GM23338 (cell line): ENCODE data around the gene ZBTB12. TPM values are rescaled to one million over a fixed set of nuclear protein-coding genes. Genes with fewer than 3 reads are reported as not detected.
A peak's percentile ranks its signal among the peaks of the same experiment; 100 is the strongest.

Source experiments
- ATAC-seq: fragments of 200-7000 bp; cut with Tn5 transposase; 3 replicates; pipeline ENCODE4 v1.9.1; 2020
- DNase-seq: peaks from one replicate; pipeline ENCODE4 v3.0.0-alpha.2; 2015; ENCODE audit warnings: low spot score
- H2AFZ ChIP-seq: fragments of 200-600 bp; sonication (generic); 2 replicates; pipeline ENCODE4 v1.8.0; 2016; ENCODE audit warnings: antibody characterized with exemption, mild to moderate bottlenecking, moderate library complexity
- H3F3A ChIP-seq: fragments of 200-600 bp; sonication (generic); replicated peaks from 2 replicates; pipeline ENCODE4 v1.8.0; 2017; ENCODE audit warnings: antibody characterized with exemption, mixed run types, low read depth
- H3K27ac ChIP-seq: fragments of 200-600 bp; sonication (generic); 2 replicates; pipeline ENCODE4 v1.6.1; 2016; ENCODE audit warnings: low read depth
- H3K27me3 ChIP-seq: fragments of 200-600 bp; sonication (generic); 2 replicates; pipeline ENCODE4 v1.8.0; 2016; ENCODE audit warnings: mild to moderate bottlenecking, mixed run types, moderate library complexity; ENCODE audit not compliant: insufficient read depth
- H3K36me3 ChIP-seq: fragments of 200-600 bp; sonication (generic); 2 replicates; pipeline ENCODE4 v1.8.0; 2016; ENCODE audit warnings: mild to moderate bottlenecking; ENCODE audit not compliant: insufficient read depth
- H3K4me1 ChIP-seq: fragments of 200-600 bp; sonication (generic); 2 replicates; pipeline ENCODE4 v1.8.0; 2016; ENCODE audit warnings: mild to moderate bottlenecking, moderate library complexity; ENCODE audit not compliant: insufficient read depth
- H3K4me2 ChIP-seq: fragments of 200-600 bp; sonication (generic); 2 replicates; pipeline ENCODE4 v1.7.1; 2017; ENCODE audit warnings: mixed run types
- H3K4me3 ChIP-seq: fragments of 200-600 bp; sonication (generic); 2 replicates; pipeline ENCODE4 v1.6.1; 2016; ENCODE audit warnings: mixed run types
- H3K79me2 ChIP-seq: fragments of 200-600 bp; sonication (generic); replicated peaks from 2 replicates; pipeline ENCODE4 v1.8.0; 2017; ENCODE audit warnings: mild to moderate bottlenecking; ENCODE audit not compliant: insufficient read depth
- H3K9me2 ChIP-seq: fragments of 200-600 bp; sonication (generic); 2 replicates; pipeline ENCODE4 v1.8.0; 2017; ENCODE audit not compliant: insufficient read depth
- H4K20me1 ChIP-seq: fragments of 200-600 bp; sonication (generic); replicated peaks from 2 replicates; pipeline ENCODE4 v1.8.0; 2017; ENCODE audit warnings: mild to moderate bottlenecking; ENCODE audit not compliant: insufficient read depth
- H3K27ac Mint-ChIP-seq: 2 replicates; pipeline ENCODE4 v1.8.0; 2020; ENCODE audit warnings: inconsistent platforms, mild to moderate bottlenecking, moderate library complexity, mixed read lengths
- H3K27me3 Mint-ChIP-seq: 3 replicates; pipeline ENCODE4 v1.8.0; 2022; ENCODE audit warnings: low read depth, mild to moderate bottlenecking, moderate library complexity, mixed read lengths, inconsistent platforms; ENCODE audit not compliant: insufficient read depth, poor library complexity
- H3K36me3 Mint-ChIP-seq: 3 replicates; pipeline ENCODE4 v1.8.0; 2021; ENCODE audit warnings: low read depth, mild to moderate bottlenecking, inconsistent platforms, moderate library complexity, mixed read lengths
- H3K4me1 Mint-ChIP-seq: 3 replicates; pipeline ENCODE4 v1.8.0; 2020; ENCODE audit warnings: mild to moderate bottlenecking, inconsistent platforms, mixed read lengths
- H3K4me3 Mint-ChIP-seq: 3 replicates; pipeline ENCODE4 v1.8.0; 2021; ENCODE audit warnings: moderate library complexity, mild to moderate bottlenecking, inconsistent platforms, mixed read lengths
- H3K9me3 Mint-ChIP-seq: 3 replicates; pipeline ENCODE4 v1.8.0; 2020; ENCODE audit warnings: moderate library complexity, mild to moderate bottlenecking, inconsistent platforms, mixed read lengths
- CREB1 ChIP-seq: fragments of 250-450 bp; sonication (Bioruptor Pico); IDR thresholded peaks from 2 replicates; pipeline ENCODE4 v1.5.0; 2020; ENCODE audit warnings: low read depth, mild to moderate bottlenecking, moderate library complexity
- CTCF ChIP-seq, 2 experiments: fragments of 200-600 bp in 1 of 2; sonication (generic) in 1 of 2; conservative IDR thresholded peaks; 2 replicates each; pipeline versions ENCODE4 v1.5.1 to v1.6.1; 2016 to 2017; ENCODE audit warnings: antibody characterized with exemption in 2 of 2, low read depth in 2 of 2, mild to moderate bottlenecking in 2 of 2, moderate library complexity in 1 of 2
- EZH2phosphoT487 ChIP-seq: fragments of 200-600 bp; sonication (generic); IDR thresholded peaks from one replicate; pipeline ENCODE4 v1.8.1; 2018; ENCODE audit warnings: antibody characterized with exemption; ENCODE audit not compliant: unreplicated experiment
- JUNB ChIP-seq: IDR thresholded peaks from one replicate; pipeline ENCODE4 v1.6.1; 2016; ENCODE audit warnings: antibody characterized with exemption; ENCODE audit not compliant: unreplicated experiment
- NANOG ChIP-seq: IDR thresholded peaks from 2 replicates; pipeline ENCODE4 v1.6.1; 2016; ENCODE audit warnings: antibody characterized with exemption, borderline replicate concordance
- REST ChIP-seq: IDR thresholded peaks from one replicate; pipeline ENCODE4 v1.6.1; 2018; ENCODE audit warnings: antibody characterized with exemption; ENCODE audit not compliant: unreplicated experiment
- STAT1 ChIP-seq: IDR thresholded peaks from one replicate; pipeline ENCODE4 v1.6.1; 2016; ENCODE audit warnings: antibody characterized with exemption; ENCODE audit not compliant: unreplicated experiment
- polyA plus RNA-seq: library from polyadenylated mRNA; unstranded; fragments of >200 nt; fragmentation: Nextera tagmentation; extraction: Ambion mirVana; gene quantifications from 2 replicates; pipeline ENCODE4 v1.2.1, GENCODE V29; 2016
- total RNA-seq: library from RNA; depleted of rRNA; stranded (reverse); fragments of >200 nt; shearing (Covaris generic); gene quantifications from 2 replicates; pipeline ENCODE4 v1.2.3, GENCODE V29; 2014
- TF ChIP-seq, protein P1 (sequence below): fragments of 250-450 bp; sonication (Bioruptor Pico); IDR thresholded peaks from 2 replicates; pipeline ENCODE4 v1.5.0; 2020; ENCODE audit warnings: mild to moderate bottlenecking, moderate library complexity

Gene ZBTB12
- total and polyA plus RNA-seq, 2 experiments from 2014 or later: 0.18 to 14.4 TPM

DNA sequence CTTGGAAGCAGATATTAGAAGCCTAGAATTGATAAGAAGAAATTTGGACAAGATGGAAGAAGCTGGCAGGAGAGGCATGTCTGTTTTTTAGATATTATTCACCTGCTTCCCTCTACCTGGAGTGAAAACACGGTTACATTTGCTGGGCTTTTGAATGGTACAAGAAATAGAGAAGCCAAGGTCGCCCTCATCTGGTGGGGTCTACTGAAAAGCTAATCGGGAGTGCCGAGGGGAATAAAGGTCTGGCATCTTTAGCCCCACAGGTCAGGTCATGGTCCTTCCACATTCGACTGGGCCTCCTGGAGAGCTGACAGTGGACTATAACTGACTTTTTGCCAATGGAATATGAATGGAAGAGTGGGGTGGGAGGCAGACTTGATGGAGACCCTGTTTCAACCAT lies 21.1 kb upstream of the ZBTB12 start:
- Histone ChIP-seq H3K79me2 (no peaks in the 10 kb centered on the region), H3K4me2 (no peak overlapping the region), H2AFZ (no peak overlapping the region), H3K27ac (no peak overlapping the region), H3K36me3 (no peaks in the 10 kb centered on the region), H4K20me1 (no peaks in the 10 kb centered on the region), H3F3A (no peaks in the 10 kb centered on the region), H3K9me2 (no peaks in the 10 kb centered on the region), H3K27me3 (no peaks in the 10 kb centered on the region), H3K4me1 (no peaks in the 10 kb centered on the region), H3K4me3 (no peak overlapping the region)
- no peak for TF ChIP-seq EZH2phosphoT487
- TF ChIP-seq CTCF (conservative IDR thresholded peaks at IDR 0.05; ENCODE audit: low read depth in 2 of 2): peak; percentile 61 to 76
- Mint-ChIP-seq H3K4me1 (peaks cover 3% of the 10 kb centered on the region; the same call in 2 of the 3 replicates), H3K36me3 (no peaks in the 10 kb centered on the region), H3K27ac (no peak overlapping the region), H3K27me3 (peaks cover 5% of the 10 kb centered on the region), H3K4me3 (no peak overlapping the region; the same call in 2 of the 3 replicates), H3K9me3 (no peaks in the 10 kb centered on the region)
- DNase-seq: peak; percentile 69
- peak; percentile 92 for ATAC-seq

GRCh38 chr6:31920811-31921210 lies 18.9 kb upstream of the ZBTB12 start:
- Histone ChIP-seq H3K4me2 (no peak overlapping the region), H4K20me1 (no peaks in the 10 kb centered on the region), H3F3A (no peaks in the 10 kb centered on the region), H3K27ac (no peak overlapping the region), H3K9me2 (no peaks in the 10 kb centered on the region), H3K36me3 (no peaks in the 10 kb centered on the region), H3K79me2 (no peaks in the 10 kb centered on the region), H3K4me3 (no peak overlapping the region), H2AFZ (no peak overlapping the region), H3K27me3 (no peaks in the 10 kb centered on the region), H3K4me1 (no peaks in the 10 kb centered on the region)
- no peaks in the 10 kb centered on the region for H3K9me3 Mint-ChIP-seq
- H3K4me3 Mint-ChIP-seq: no peak overlapping the region
- peaks cover 6% of the 10 kb centered on the region for H3K27me3 Mint-ChIP-seq
- no peaks in the 10 kb centered on the region for H3K36me3 Mint-ChIP-seq
- no peaks in the 10 kb centered on the region; the same call in 2 of the 3 replicates for H3K4me1 Mint-ChIP-seq
- no peak for DNase-seq
- H3K27ac Mint-ChIP-seq: no peak overlapping the region
- ATAC-seq: no peak
- TF ChIP-seq CTCF (conservative IDR thresholded peaks at IDR 0.05; ENCODE audit: low read depth in 2 of 2) (no peak), NANOG (no peak), REST (no peak), STAT1 (no peak), JUNB (no peak), CREB1 (CRISPR knock-in tag) (no peak)
- TF ChIP-seq, protein P1, sequence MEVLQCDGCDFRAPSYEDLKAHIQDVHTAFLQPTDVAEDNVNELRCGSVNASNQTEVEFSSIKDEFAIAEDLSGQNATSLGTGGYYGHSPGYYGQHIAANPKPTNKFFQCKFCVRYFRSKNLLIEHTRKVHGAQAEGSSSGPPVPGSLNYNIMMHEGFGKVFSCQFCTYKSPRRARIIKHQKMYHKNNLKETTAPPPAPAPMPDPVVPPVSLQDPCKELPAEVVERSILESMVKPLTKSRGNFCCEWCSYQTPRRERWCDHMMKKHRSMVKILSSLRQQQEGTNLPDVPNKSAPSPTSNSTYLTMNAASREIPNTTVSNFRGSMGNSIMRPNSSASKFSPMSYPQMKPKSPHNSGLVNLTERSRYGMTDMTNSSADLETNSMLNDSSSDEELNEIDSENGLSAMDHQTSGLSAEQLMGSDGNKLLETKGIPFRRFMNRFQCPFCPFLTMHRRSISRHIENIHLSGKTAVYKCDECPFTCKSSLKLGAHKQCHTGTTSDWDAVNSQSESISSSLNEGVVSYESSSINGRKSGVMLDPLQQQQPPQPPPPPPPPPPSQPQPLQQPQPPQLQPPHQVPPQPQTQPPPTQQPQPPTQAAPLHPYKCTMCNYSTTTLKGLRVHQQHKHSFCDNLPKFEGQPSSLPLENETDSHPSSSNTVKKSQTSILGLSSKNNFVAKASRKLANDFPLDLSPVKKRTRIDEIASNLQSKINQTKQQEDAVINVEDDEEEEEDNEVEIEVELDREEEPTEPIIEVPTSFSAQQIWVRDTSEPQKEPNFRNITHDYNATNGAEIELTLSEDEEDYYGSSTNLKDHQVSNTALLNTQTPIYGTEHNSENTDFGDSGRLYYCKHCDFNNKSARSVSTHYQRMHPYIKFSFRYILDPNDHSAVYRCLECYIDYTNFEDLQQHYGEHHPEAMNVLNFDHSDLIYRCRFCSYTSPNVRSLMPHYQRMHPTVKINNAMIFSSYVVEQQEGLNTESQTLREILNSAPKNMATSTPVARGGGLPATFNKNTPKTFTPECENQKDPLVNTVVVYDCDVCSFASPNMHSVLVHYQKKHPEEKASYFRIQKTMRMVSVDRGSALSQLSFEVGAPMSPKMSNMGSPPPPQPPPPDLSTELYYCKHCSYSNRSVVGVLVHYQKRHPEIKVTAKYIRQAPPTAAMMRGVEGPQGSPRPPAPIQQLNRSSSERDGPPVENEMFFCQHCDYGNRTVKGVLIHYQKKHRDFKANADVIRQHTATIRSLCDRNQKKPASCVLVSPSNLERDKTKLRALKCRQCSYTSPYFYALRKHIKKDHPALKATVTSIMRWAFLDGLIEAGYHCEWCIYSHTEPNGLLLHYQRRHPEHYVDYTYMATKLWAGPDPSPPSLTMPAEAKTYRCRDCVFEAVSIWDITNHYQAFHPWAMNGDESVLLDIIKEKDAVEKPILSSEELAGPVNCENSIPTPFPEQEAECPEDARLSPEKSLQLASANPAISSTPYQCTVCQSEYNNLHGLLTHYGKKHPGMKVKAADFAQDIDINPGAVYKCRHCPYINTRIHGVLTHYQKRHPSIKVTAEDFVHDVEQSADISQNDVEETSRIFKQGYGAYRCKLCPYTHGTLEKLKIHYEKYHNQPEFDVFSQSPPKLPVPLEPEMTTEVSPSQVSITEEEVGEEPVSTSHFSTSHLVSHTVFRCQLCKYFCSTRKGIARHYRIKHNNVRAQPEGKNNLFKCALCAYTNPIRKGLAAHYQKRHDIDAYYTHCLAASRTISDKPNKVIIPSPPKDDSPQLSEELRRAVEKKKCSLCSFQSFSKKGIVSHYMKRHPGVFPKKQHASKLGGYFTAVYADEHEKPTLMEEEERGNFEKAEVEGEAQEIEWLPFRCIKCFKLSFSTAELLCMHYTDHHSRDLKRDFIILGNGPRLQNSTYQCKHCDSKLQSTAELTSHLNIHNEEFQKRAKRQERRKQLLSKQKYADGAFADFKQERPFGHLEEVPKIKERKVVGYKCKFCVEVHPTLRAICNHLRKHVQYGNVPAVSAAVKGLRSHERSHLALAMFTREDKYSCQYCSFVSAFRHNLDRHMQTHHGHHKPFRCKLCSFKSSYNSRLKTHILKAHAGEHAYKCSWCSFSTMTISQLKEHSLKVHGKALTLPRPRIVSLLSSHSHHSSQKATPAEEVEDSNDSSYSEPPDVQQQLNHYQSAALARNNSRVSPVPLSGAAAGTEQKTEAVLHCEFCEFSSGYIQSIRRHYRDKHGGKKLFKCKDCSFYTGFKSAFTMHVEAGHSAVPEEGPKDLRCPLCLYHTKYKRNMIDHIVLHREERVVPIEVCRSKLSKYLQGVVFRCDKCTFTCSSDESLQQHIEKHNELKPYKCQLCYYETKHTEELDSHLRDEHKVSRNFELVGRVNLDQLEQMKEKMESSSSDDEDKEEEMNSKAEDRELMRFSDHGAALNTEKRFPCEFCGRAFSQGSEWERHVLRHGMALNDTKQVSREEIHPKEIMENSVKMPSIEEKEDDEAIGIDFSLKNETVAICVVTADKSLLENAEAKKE: no peak
